Upper lobe of right lung (tissue), 1 donor: Measurements from ENCODE around the gene PLEKHG4. TPM values are rescaled to one million over a fixed set of nuclear protein-coding genes. Genes with fewer than 3 reads are reported as not detected.

ENCODE experiments used
- ATAC-seq: fragments of 200-7000 bp; cut with Tn5 transposase; one replicate; pipeline ENCODE4 v1.9.1; 2020; ENCODE audit warnings: mild to moderate bottlenecking, moderate library complexity
- DNase-seq: peaks from one replicate; pipeline ENCODE4 v3.0.0-alpha.2; 2020
- H3K27ac ChIP-seq: fragments of 200-600 bp; one replicate; pipeline ENCODE4 v1.8.0; 2022
- H3K27me3 ChIP-seq: fragments of 200-600 bp; one replicate; pipeline ENCODE4 v1.8.0; 2022; ENCODE audit warnings: mild to moderate bottlenecking
- H3K36me3 ChIP-seq: fragments of 200-600 bp; one replicate; pipeline ENCODE4 v1.8.0; 2022
- H3K4me1 ChIP-seq: fragments of 200-600 bp; one replicate; pipeline ENCODE4 v1.8.0; 2022
- H3K4me3 ChIP-seq: fragments of 200-600 bp; one replicate; pipeline ENCODE4 v1.8.0; 2022; ENCODE audit warnings: mild to moderate bottlenecking
- H3K9me3 ChIP-seq: fragments of 200-600 bp; one replicate; pipeline ENCODE4 v1.8.0; 2022
- CTCF ChIP-seq: fragments of 200-600 bp; IDR thresholded peaks from one replicate; pipeline ENCODE4 v1.8.0; 2022; ENCODE audit warnings: antibody characterized with exemption
- intact Hi-C: fragments of 100-400 bp; cut with DNase I; formaldehyde crosslinking; loops from one replicate; pipeline ENCODE4 v1.11.0; 2022
- total RNA-seq: library from RNA; stranded (reverse); fragmentation: NEBNext Ultra II Directional; extraction: Animal tissue kit (Norgen Biotek cat#: 25700); gene quantifications from one replicate; pipeline ENCODE4 v1.2.1, GENCODE V29; 2021
- donor health status: DM: no; HTN: yes; CAD: no; lungs with severe emphysema.

Gene PLEKHG4
- total RNA-seq, 1 donor from 2014 or later, result 16.2 TPM

GRCh38 chr16:67294938-67295361 lies 15.6 kb downstream of the PLEKHG4 start:
- intact Hi-C loops, result no loop called here
- no peak for TF ChIP-seq CTCF
- no peaks in the 10 kb centered on the region for H3K27me3 ChIP-seq
- H3K4me1 ChIP-seq, result no peaks in the 10 kb centered on the region
- H3K27ac ChIP-seq, result no peak overlapping the region
- no peaks in the 10 kb centered on the region for H3K36me3 ChIP-seq
- no peak for ATAC-seq
- H3K9me3 ChIP-seq, result no peaks in the 10 kb centered on the region
- no peak overlapping the region for H3K4me3 ChIP-seq
- DNase-seq, result no peak

GRCh38 chr16:67296420-67296819 lies 17.1 kb downstream of the PLEKHG4 start:
- DNase-seq (no peak), ATAC-seq (no peak)
- Histone ChIP-seq H3K4me1 (no peaks in the 10 kb centered on the region), H3K27ac (no peak overlapping the region), H3K36me3 (no peaks in the 10 kb centered on the region), H3K27me3 (no peaks in the 10 kb centered on the region), H3K9me3 (no peaks in the 10 kb centered on the region), H3K4me3 (no peak overlapping the region)
- TF ChIP-seq CTCF, result no peak
- intact Hi-C loops, result no loop called here

GRCh38 chr16:67298277-67298676 lies 18.9 kb downstream of the PLEKHG4 start:
- Histone ChIP-seq H3K27ac (no peak overlapping the region), H3K4me3 (no peak overlapping the region), H3K27me3 (no peaks in the 10 kb centered on the region), H3K36me3 (no peaks in the 10 kb centered on the region), H3K9me3 (no peaks in the 10 kb centered on the region), H3K4me1 (no peaks in the 10 kb centered on the region)
- DNase-seq (no peak), ATAC-seq (no peak)
- intact Hi-C loops, result no loop called here
- TF ChIP-seq CTCF, result no peak

GRCh38 chr16:67299269-67299668 lies 19.9 kb downstream of the PLEKHG4 start:
- TF ChIP-seq CTCF, result no peak
- intact Hi-C loops, result no loop called here
- H3K4me1 ChIP-seq, result no peaks in the 10 kb centered on the region
- no peaks in the 10 kb centered on the region for H3K36me3 ChIP-seq
- H3K27me3 ChIP-seq, result no peaks in the 10 kb centered on the region
- H3K4me3 ChIP-seq, result no peak overlapping the region
- DNase-seq, result peak; percentile 61
- no peak overlapping the region for H3K27ac ChIP-seq
- H3K9me3 ChIP-seq, result no peaks in the 10 kb centered on the region
- ATAC-seq, result no peak

GRCh38 chr16:67301080-67301782 lies 21.9 kb downstream of the PLEKHG4 start:
- Histone ChIP-seq H3K4me3 (no peak overlapping the region), H3K36me3 (no peaks in the 10 kb centered on the region), H3K4me1 (no peaks in the 10 kb centered on the region), H3K27me3 (no peaks in the 10 kb centered on the region), H3K9me3 (no peaks in the 10 kb centered on the region), H3K27ac (no peak overlapping the region)
- ATAC-seq, result peak; percentile 28
- peak; percentile 66 for DNase-seq
- intact Hi-C loops, result no loop called here
- no peak for TF ChIP-seq CTCF

- no peaks in the 10 kb centered on the region for H3K4me1 ChIP-seq
- TF ChIP-seq CTCF, result no peak
- intact Hi-C loops, result no loop called here
- no peak overlapping the region for H3K27ac ChIP-seq
- H3K4me3 ChIP-seq, result no peak overlapping the region
- H3K27me3 ChIP-seq, result no peaks in the 10 kb centered on the region
- no peaks in the 10 kb centered on the region for H3K9me3 ChIP-seq
- H3K36me3 ChIP-seq, result no peaks in the 10 kb centered on the region
- DNase-seq, result no peak
- no peak for ATAC-seq
Observed at GRCh38 chr16:67302076-67302475, 22.7 kb downstream of the PLEKHG4 start.
